IMR-90 (cell line): ENCODE data around the gene CHRNG. TPM values are rescaled to one million over a fixed set of nuclear protein-coding genes. Genes with fewer than 3 reads are reported as not detected.

Experiments used
- ATAC-seq: fragments of 200-7000 bp; cut with Tn5 transposase; 2 replicates; pipeline ENCODE4 v1.9.1; 2020; ENCODE audit warnings: low read depth, mild to moderate bottlenecking, moderate library complexity
- BruUV-seq: library from RNA; stranded (reverse); fragments of 400-500 nt; replicated peaks from 2 replicates; lab custom pipeline; 2021; lab: Mats Ljungman, UMichigan
- CTCF ChIA-PET: fragments of 300-600 bp; formaldehyde crosslinking; extraction: SDS; loops from one replicate; lab custom pipeline; 2021; ENCODE audit warnings: antibody characterized with exemption; lab: Yijun Ruan, JAX
- POLR2A ChIA-PET: fragments of 300-600 bp; sonication (Branson Sonifier 250); formaldehyde crosslinking; loops from one replicate; lab custom pipeline; 2022; ENCODE audit warnings: antibody characterized with exemption; ENCODE audit not compliant: unreplicated experiment; lab: Charles Lee
- DNase-seq: peaks from one replicate; pipeline ENCODE4 v3.0.0; 2013
- H2AFZ ChIP-seq: replicated peaks from 2 replicates; pipeline ENCODE3; 2013; ENCODE audit warnings: low read length, mild to moderate bottlenecking; ENCODE audit not compliant: poor library complexity
- H2AK5ac ChIP-seq: 2 replicates; pipeline ENCODE4 v1.6.1; 2013; ENCODE audit warnings: low read depth, low read length, inconsistent platforms
- H2AK9ac ChIP-seq: replicated peaks from 2 replicates; pipeline ENCODE3; 2013; ENCODE audit warnings: mild to moderate bottlenecking, low read depth, low read length, moderate library complexity; ENCODE audit not compliant: poor library complexity
- H2BK120ac ChIP-seq: 2 replicates; pipeline ENCODE4 v1.6.1; 2013; ENCODE audit warnings: low read depth, low read length, inconsistent platforms
- H2BK15ac ChIP-seq: 3 replicates; pipeline ENCODE4 v1.6.1; 2013; ENCODE audit warnings: low read depth, low read length, inconsistent platforms
- H2BK20ac ChIP-seq: 2 replicates; pipeline ENCODE4 v1.6.1; 2013; ENCODE audit warnings: low read depth, mild to moderate bottlenecking, inconsistent platforms, low read length, moderate library complexity
- H2BK5ac ChIP-seq: 2 replicates; pipeline ENCODE4 v1.6.1; 2013; ENCODE audit warnings: mild to moderate bottlenecking, low read depth, low read length, inconsistent platforms; ENCODE audit not compliant: poor library complexity, severe bottlenecking
- H3K14ac ChIP-seq: replicated peaks from 2 replicates; pipeline ENCODE4 v1.6.1; 2013; ENCODE audit warnings: low read depth, low read length, inconsistent platforms
- H3K18ac ChIP-seq: 2 replicates; pipeline ENCODE4 v1.6.1; 2013; ENCODE audit warnings: low read depth, low read length, control low read depth
- H3K23ac ChIP-seq: 2 replicates; pipeline ENCODE4 v1.6.1; 2013; ENCODE audit warnings: low read depth, low read length, inconsistent platforms
- H3K27ac ChIP-seq: 2 replicates; pipeline ENCODE4 v1.5.1; 2013; ENCODE audit warnings: mild to moderate bottlenecking, control low read depth, low read length; ENCODE audit not compliant: insufficient read depth
- H3K27me3 ChIP-seq: 2 replicates; pipeline ENCODE4 v1.6.1; 2013; ENCODE audit warnings: low read length; ENCODE audit not compliant: control insufficient read depth, insufficient read depth
- H3K36me3 ChIP-seq: 2 replicates; pipeline ENCODE4 v1.6.1; 2013; ENCODE audit warnings: low read length, mixed read lengths; ENCODE audit not compliant: control insufficient read depth, insufficient read depth
- H3K4ac ChIP-seq: 2 replicates; pipeline ENCODE4 v1.6.1; 2013; ENCODE audit warnings: low read depth, low read length, inconsistent platforms
- H3K4me1 ChIP-seq: 2 replicates; pipeline ENCODE4 v1.6.1; 2013; ENCODE audit warnings: low read length, mixed read lengths; ENCODE audit not compliant: control insufficient read depth, insufficient read depth
- H3K4me2 ChIP-seq: 2 replicates; pipeline ENCODE4 v1.6.1; 2013; ENCODE audit warnings: low read depth, mild to moderate bottlenecking, control low read depth, low read length, moderate library complexity
- H3K4me3 ChIP-seq: 2 replicates; pipeline ENCODE4 v1.5.1; 2013; ENCODE audit warnings: low read depth, mild to moderate bottlenecking, control low read depth, low read length, moderate library complexity; ENCODE audit not compliant: insufficient read depth
- H3K56ac ChIP-seq: 2 replicates; pipeline ENCODE4 v1.6.1; 2013; ENCODE audit warnings: low read length, inconsistent platforms; ENCODE audit not compliant: insufficient read depth; ENCODE audit errors: extremely low read depth
- H3K79me1 ChIP-seq, 2 experiments: 2 replicates each; pipeline ENCODE4 v1.6.1; 2013; ENCODE audit warnings: low read length in 2 of 2, inconsistent platforms in 1 of 2, low read depth in 1 of 2
- H3K9ac ChIP-seq: 2 replicates; pipeline ENCODE4 v1.6.1; 2013; ENCODE audit warnings: low read depth, low read length, control low read depth
- H3K9me1 ChIP-seq: 2 replicates; pipeline ENCODE4 v1.6.1; 2013; ENCODE audit warnings: low read length, inconsistent platforms; ENCODE audit not compliant: insufficient read depth
- H3K9me3 ChIP-seq: 2 replicates; pipeline ENCODE4 v1.6.1; 2013; ENCODE audit warnings: low read length; ENCODE audit not compliant: control insufficient read depth, insufficient read depth
- H4K20me1 ChIP-seq: 2 replicates; pipeline ENCODE4 v1.6.1; 2013; ENCODE audit warnings: low read length, inconsistent platforms; ENCODE audit not compliant: insufficient read depth
- H4K5ac ChIP-seq: 2 replicates; pipeline ENCODE4 v1.6.1; 2013; ENCODE audit warnings: mild to moderate bottlenecking, low read depth, low read length, control low read depth
- H4K8ac ChIP-seq, 2 experiments: 2 replicates each; pipeline ENCODE4 v1.6.1; 2013; ENCODE audit warnings: low read depth in 2 of 2, low read length in 2 of 2, control low read depth in 1 of 2, inconsistent platforms in 1 of 2
- H4K91ac ChIP-seq: 2 replicates; pipeline ENCODE4 v1.6.1; 2013; ENCODE audit warnings: low read depth, low read length, inconsistent platforms; ENCODE audit not compliant: insufficient read depth
- BHLHE40 ChIP-seq: fragments of 150-350 bp; IDR thresholded peaks from 2 replicates; pipeline ENCODE4 v1.6.1; 2016; ENCODE audit warnings: mild to moderate bottlenecking, low read depth, low read length
- CEBPB ChIP-seq: IDR thresholded peaks from 2 replicates; pipeline ENCODE4 v1.6.1; 2012; ENCODE audit warnings: low read depth, low read length, improper control_type of control experiment
- CHD1 ChIP-seq: IDR thresholded peaks from 2 replicates; pipeline ENCODE4 v1.6.1; 2012; ENCODE audit warnings: low read depth, low read length, improper control_type of control experiment
- FOS ChIP-seq: fragments of 150-350 bp; IDR thresholded peaks from 2 replicates; pipeline ENCODE4 v1.6.1; 2016; ENCODE audit warnings: low read depth, low read length
- MAFK ChIP-seq: IDR thresholded peaks from 2 replicates; pipeline ENCODE4 v1.6.1; 2012; ENCODE audit warnings: low read depth, low read length, improper control_type of control experiment
- MAZ ChIP-seq: IDR thresholded peaks from 2 replicates; pipeline ENCODE4 v1.6.1; 2012; ENCODE audit warnings: low read depth, mild to moderate bottlenecking, low read length, improper control_type of control experiment, moderate library complexity, borderline replicate concordance
- NFE2L2 ChIP-seq: fragments of 150-350 bp; IDR thresholded peaks from 2 replicates; pipeline ENCODE4 v1.6.1; 2016; ENCODE audit warnings: low read depth, mild to moderate bottlenecking, low read length
- POLR2A ChIP-seq: IDR thresholded peaks from 2 replicates; pipeline ENCODE4 v1.6.1; 2012; ENCODE audit warnings: mild to moderate bottlenecking, low read depth, low read length
- RAD21 ChIP-seq: IDR thresholded peaks from 2 replicates; pipeline ENCODE4 v1.6.1; 2012; ENCODE audit warnings: low read length, improper control_type of control experiment
- RCOR1 ChIP-seq: IDR thresholded peaks from 2 replicates; pipeline ENCODE4 v1.6.1; 2012; ENCODE audit warnings: mild to moderate bottlenecking, low read length, improper control_type of control experiment; ENCODE audit not compliant: insufficient replicate concordance
- RFX5 ChIP-seq: IDR thresholded peaks from 2 replicates; pipeline ENCODE4 v1.8.0; 2012; ENCODE audit warnings: low read depth, mild to moderate bottlenecking, low read length, moderate library complexity
- WGBS, 2 experiments: methylation state at CpG; one replicate each; pipeline versions ENCODE4 v1.1.5 to v1.1.7; 2013; ENCODE audit warnings: missing lambda C conversion rate in 2 of 2; ENCODE audit not compliant: insufficient read length in 1 of 2; ENCODE audit errors: extremely low coverage in 2 of 2; 5-methylcytosine and 5-hydroxymethylcytosine counted together
- dilution Hi-C: fragments of 300-500 bp; cut with HindIII; formaldehyde crosslinking; loops from one replicate; pipeline ENCODE4 v1.14.3; 2018; ENCODE audit warnings: low sequenced_read_pairs; ENCODE audit not compliant: unreplicated experiment
- in situ Hi-C: fragments of 300-500 bp; cut with MboI; formaldehyde crosslinking; loops from 3 replicates; pipeline ENCODE4 v1.14.3; 2019; ENCODE audit warnings: low sequenced_read_pairs, inconsistent platforms, mixed read lengths
- intact Hi-C: fragments of 100-400 bp; cut with micrococcal nuclease; formaldehyde crosslinking; loops from 2 replicates; pipeline ENCODE4 v1.10.0; 2022
- polyA plus RNA-seq, 3 experiments: library from polyadenylated mRNA; depleted of rRNA; stranded (reverse); fragments of >200 nt; gene quantifications; 2 replicates each; pipeline ENCODE4 v1.2.3, GENCODE V29; 2012; ENCODE audit warnings: low replicate concordance in 1 of 3
- total RNA-seq: library from RNA; depleted of rRNA; stranded (reverse); fragments of >200 nt; gene quantifications from 2 replicates; pipeline ENCODE4 v1.2.3, GENCODE V29; 2012
- TF ChIP-seq, protein P1 (sequence below): fragments of 150-350 bp; IDR thresholded peaks from 2 replicates; pipeline ENCODE4 v1.6.1; 2016; ENCODE audit warnings: low read depth, mild to moderate bottlenecking, low read length, moderate library complexity, borderline replicate concordance
- TF ChIP-seq, protein P2 (sequence below): conservative IDR thresholded peaks from 2 replicates; pipeline ENCODE4 v1.5.1; 2012; ENCODE audit warnings: mild to moderate bottlenecking, low read depth, low read length, improper control_type of control experiment
- TF ChIP-seq, protein P3 (sequence below): fragments of 150-350 bp; IDR thresholded peaks from 2 replicates; pipeline ENCODE4 v1.6.1; 2017; ENCODE audit warnings: mild to moderate bottlenecking, antibody characterized with exemption, low read length, low read depth

The CHRNG gene
- total and polyA plus RNA-seq, 2 of the 4 experiments (the other 2 are of a cell fraction): not detected

DNA sequence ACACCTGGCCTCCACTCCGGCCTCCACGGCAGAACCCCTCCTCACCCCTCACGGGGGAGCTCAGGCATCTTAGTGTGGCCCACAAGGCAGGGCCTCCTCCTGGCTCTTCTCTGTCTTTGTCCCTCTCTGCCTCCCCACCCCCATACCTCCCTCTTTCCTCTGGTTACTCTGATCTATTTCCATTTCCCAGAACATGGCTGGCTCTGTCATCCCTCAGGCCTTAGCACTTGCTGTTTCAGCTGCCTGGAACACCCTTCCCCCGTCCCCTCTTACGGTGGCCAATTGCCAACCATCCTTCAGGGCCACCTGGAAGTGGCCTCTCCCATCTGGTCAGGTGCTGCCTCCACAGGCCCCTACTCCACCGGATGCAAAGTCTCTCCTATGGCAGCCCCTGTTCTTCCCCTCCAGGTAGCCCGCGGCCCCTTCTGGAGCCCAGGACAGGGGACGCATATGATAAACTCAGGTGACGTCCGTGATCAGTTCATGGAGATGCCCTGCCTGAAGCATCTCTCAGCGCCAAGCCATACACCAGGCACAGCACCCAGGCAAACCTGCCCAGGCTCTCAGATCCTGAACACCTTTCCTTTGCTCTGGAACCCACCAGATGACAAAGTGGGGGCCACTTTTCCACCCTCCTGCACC, 48.2 kb upstream of the CHRNG start:
- Histone ChIP-seq H4K8ac (no peak overlapping the region), H3K4me2 (no peak overlapping the region), H4K5ac (no peak overlapping the region), H4K91ac (no peak overlapping the region), H2BK5ac (no peak overlapping the region), H3K4ac (no peak overlapping the region), H3K27ac (no peak overlapping the region), H3K18ac (no peak overlapping the region), H2BK20ac (no peak overlapping the region), H3K23ac (no peak overlapping the region), H3K27me3 (peaks cover 60% of the 10 kb centered on the region), H4K20me1 (no peaks in the 10 kb centered on the region; the same call in 1 of the 2 replicates), H3K14ac (no peak overlapping the region), H3K4me3 (no peak overlapping the region), H3K36me3 (no peaks in the 10 kb centered on the region), H2AK5ac (no peak overlapping the region), H3K9me3 (no peaks in the 10 kb centered on the region), H3K79me1 (no peaks in the 10 kb centered on the region), H3K9me1 (no peaks in the 10 kb centered on the region), H3K4me1 (no peaks in the 10 kb centered on the region; the same call in 1 of the 2 replicates), H2AFZ (no peak overlapping the region), H2BK120ac (no peak overlapping the region), H3K56ac (no peak overlapping the region), H3K9ac (no peak overlapping the region), H2AK9ac (no peak overlapping the region), H2BK15ac (no peak overlapping the region)
- intact Hi-C loops (no loop called here), dilution Hi-C loops (no loop called here), in situ Hi-C loops (no loop called here)
- POLR2A ChIA-PET: no interaction called here
- 76% methylated on average over 9 of the region's 12 CpGs; no CpG with 5 or more reads in 1 of the 2 experiments for WGBS, 2 experiments
- no peak for DNase-seq
- no peak for ATAC-seq
- TF ChIP-seq CEBPB: no peak
- TF ChIP-seq MAZ: no peak
- TF ChIP-seq MAFK: no peak
- TF ChIP-seq RAD21: no peak
- no peak for TF ChIP-seq NFE2L2
- TF ChIP-seq, protein P1, sequence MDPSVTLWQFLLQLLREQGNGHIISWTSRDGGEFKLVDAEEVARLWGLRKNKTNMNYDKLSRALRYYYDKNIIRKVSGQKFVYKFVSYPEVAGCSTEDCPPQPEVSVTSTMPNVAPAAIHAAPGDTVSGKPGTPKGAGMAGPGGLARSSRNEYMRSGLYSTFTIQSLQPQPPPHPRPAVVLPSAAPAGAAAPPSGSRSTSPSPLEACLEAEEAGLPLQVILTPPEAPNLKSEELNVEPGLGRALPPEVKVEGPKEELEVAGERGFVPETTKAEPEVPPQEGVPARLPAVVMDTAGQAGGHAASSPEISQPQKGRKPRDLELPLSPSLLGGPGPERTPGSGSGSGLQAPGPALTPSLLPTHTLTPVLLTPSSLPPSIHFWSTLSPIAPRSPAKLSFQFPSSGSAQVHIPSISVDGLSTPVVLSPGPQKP: no peak
- TF ChIP-seq FOS: no peak
- no peak for TF ChIP-seq CHD1
- TF ChIP-seq RCOR1: no peak
- no peak for TF ChIP-seq POLR2A
- no peak for TF ChIP-seq BHLHE40
- no peak for TF ChIP-seq RFX5
- TF ChIP-seq, protein P2, sequence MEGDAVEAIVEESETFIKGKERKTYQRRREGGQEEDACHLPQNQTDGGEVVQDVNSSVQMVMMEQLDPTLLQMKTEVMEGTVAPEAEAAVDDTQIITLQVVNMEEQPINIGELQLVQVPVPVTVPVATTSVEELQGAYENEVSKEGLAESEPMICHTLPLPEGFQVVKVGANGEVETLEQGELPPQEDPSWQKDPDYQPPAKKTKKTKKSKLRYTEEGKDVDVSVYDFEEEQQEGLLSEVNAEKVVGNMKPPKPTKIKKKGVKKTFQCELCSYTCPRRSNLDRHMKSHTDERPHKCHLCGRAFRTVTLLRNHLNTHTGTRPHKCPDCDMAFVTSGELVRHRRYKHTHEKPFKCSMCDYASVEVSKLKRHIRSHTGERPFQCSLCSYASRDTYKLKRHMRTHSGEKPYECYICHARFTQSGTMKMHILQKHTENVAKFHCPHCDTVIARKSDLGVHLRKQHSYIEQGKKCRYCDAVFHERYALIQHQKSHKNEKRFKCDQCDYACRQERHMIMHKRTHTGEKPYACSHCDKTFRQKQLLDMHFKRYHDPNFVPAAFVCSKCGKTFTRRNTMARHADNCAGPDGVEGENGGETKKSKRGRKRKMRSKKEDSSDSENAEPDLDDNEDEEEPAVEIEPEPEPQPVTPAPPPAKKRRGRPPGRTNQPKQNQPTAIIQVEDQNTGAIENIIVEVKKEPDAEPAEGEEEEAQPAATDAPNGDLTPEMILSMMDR: no peak
- TF ChIP-seq, protein P3, sequence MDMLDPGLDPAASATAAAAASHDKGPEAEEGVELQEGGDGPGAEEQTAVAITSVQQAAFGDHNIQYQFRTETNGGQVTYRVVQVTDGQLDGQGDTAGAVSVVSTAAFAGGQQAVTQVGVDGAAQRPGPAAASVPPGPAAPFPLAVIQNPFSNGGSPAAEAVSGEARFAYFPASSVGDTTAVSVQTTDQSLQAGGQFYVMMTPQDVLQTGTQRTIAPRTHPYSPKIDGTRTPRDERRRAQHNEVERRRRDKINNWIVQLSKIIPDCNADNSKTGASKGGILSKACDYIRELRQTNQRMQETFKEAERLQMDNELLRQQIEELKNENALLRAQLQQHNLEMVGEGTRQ: no peak
- CTCF ChIA-PET: no interaction called here
- no TSS peak for BruUV-seq
